SK-N-SH treated with all-trans-retinoic acid at 6 μM for 48 hours (cell line): ENCODE data around the gene SLC39A5.

ENCODE experiments used
- ATAC-seq: fragments of 200-7000 bp; cut with Tn5 transposase; 3 replicates; pipeline ENCODE4 v1.9.1; 2020; ENCODE audit warnings: mild to moderate bottlenecking, moderate library complexity
- ARNTL ChIP-seq: fragments of 450-650 bp; formaldehyde crosslinking; IDR thresholded peaks from 2 replicates; pipeline ENCODE4 v1.5.0; 2020; ENCODE audit warnings: low read depth, mild to moderate bottlenecking, moderate library complexity, borderline replicate concordance
- BACH2 ChIP-seq: fragments of 250-450 bp; sonication (Bioruptor Pico); IDR thresholded peaks from 2 replicates; pipeline ENCODE4 v1.9.0; 2021; ENCODE audit warnings: mild to moderate bottlenecking, borderline replicate concordance
- CREB5 ChIP-seq: fragments of 250-450 bp; sonication (Bioruptor Pico); IDR thresholded peaks from 2 replicates; pipeline ENCODE4 v1.5.1; 2020; ENCODE audit warnings: low read depth, mild to moderate bottlenecking, moderate library complexity
- CSDC2 ChIP-seq: fragments of 250-450 bp; sonication (Bioruptor Pico); IDR thresholded peaks from 2 replicates; pipeline ENCODE4 v1.5.0; 2020; ENCODE audit warnings: mild to moderate bottlenecking, moderate library complexity
- CSRNP3 ChIP-seq: fragments of 250-450 bp; sonication (Bioruptor Pico); IDR thresholded peaks from 2 replicates; pipeline ENCODE4 v1.5.1; 2021; ENCODE audit warnings: mild to moderate bottlenecking, moderate library complexity
- ESRRG ChIP-seq: fragments of 250-450 bp; sonication (Bioruptor Pico); IDR thresholded peaks from 2 replicates; pipeline ENCODE4 v1.6.1; 2021; ENCODE audit warnings: mild to moderate bottlenecking
- GLIS3 ChIP-seq: fragments of 250-450 bp; sonication (Bioruptor Pico); IDR thresholded peaks from 2 replicates; pipeline ENCODE4 v1.5.0; 2020; ENCODE audit warnings: mild to moderate bottlenecking, moderate library complexity
- PATZ1 ChIP-seq: fragments of 250-450 bp; sonication (Bioruptor Pico); IDR thresholded peaks from 2 replicates; pipeline ENCODE4 v1.8.0; 2020; ENCODE audit warnings: mild to moderate bottlenecking, moderate library complexity, borderline replicate concordance
- POU6F1 ChIP-seq: fragments of 250-450 bp; sonication (Bioruptor Pico); IDR thresholded peaks from 2 replicates; pipeline ENCODE4 v1.8.0; 2021; ENCODE audit warnings: low read depth, mild to moderate bottlenecking, moderate library complexity, borderline replicate concordance
- PPARA ChIP-seq: fragments of 250-450 bp; sonication (Bioruptor Pico); IDR thresholded peaks from 2 replicates; pipeline ENCODE4 v1.5.0; 2020; ENCODE audit warnings: mild to moderate bottlenecking, borderline replicate concordance
- RARB ChIP-seq: fragments of 250-450 bp; sonication (Bioruptor Pico); IDR thresholded peaks from 2 replicates; pipeline ENCODE4 v1.8.0; 2021; ENCODE audit warnings: mild to moderate bottlenecking, moderate library complexity
- SNAI2 ChIP-seq: fragments of 250-450 bp; sonication (Bioruptor Pico); IDR thresholded peaks from 2 replicates; pipeline ENCODE4 v1.5.0; 2020; ENCODE audit warnings: mild to moderate bottlenecking, moderate library complexity
- TCF4 ChIP-seq: fragments of 250-450 bp; sonication (Bioruptor Pico); IDR thresholded peaks from 2 replicates; pipeline ENCODE4 v1.8.0; 2021; ENCODE audit warnings: mild to moderate bottlenecking, moderate library complexity, borderline replicate concordance
- TOX ChIP-seq: fragments of 250-450 bp; sonication (Bioruptor Pico); IDR thresholded peaks from 2 replicates; pipeline ENCODE4 v1.8.0; 2021; ENCODE audit warnings: mild to moderate bottlenecking, moderate library complexity, borderline replicate concordance
- TSHZ2 ChIP-seq: fragments of 250-450 bp; sonication (Bioruptor Pico); IDR thresholded peaks from 2 replicates; pipeline ENCODE4 v1.5.0; 2020; ENCODE audit warnings: mild to moderate bottlenecking, moderate library complexity
- ZC3H10 ChIP-seq: fragments of 250-450 bp; sonication (Bioruptor Pico); IDR thresholded peaks from 2 replicates; pipeline ENCODE4 v1.5.1; 2021; ENCODE audit warnings: mild to moderate bottlenecking, moderate library complexity
- ZFP3 ChIP-seq: fragments of 250-450 bp; sonication (Bioruptor Pico); IDR thresholded peaks from 2 replicates; pipeline ENCODE4 v1.5.0; 2020; ENCODE audit warnings: mild to moderate bottlenecking, moderate library complexity
- ZFP30 ChIP-seq: fragments of 450-650 bp; formaldehyde crosslinking; IDR thresholded peaks from 2 replicates; pipeline ENCODE4 v1.5.0; 2022; ENCODE audit warnings: mild to moderate bottlenecking, moderate library complexity
- ZNF565 ChIP-seq: fragments of 450-650 bp; formaldehyde crosslinking; conservative IDR thresholded peaks from 2 replicates; pipeline ENCODE4 v1.5.0; 2020; ENCODE audit warnings: low read depth, mild to moderate bottlenecking, moderate library complexity
- ZNF70 ChIP-seq: fragments of 450-650 bp; formaldehyde crosslinking; IDR thresholded peaks from 2 replicates; pipeline ENCODE4 v1.5.0; 2020; ENCODE audit warnings: mild to moderate bottlenecking, moderate library complexity

The SLC39A5 gene

GRCh38 chr12:56205445-56205844 lies 24.4 kb upstream of the SLC39A5 start:
- ATAC-seq, result peak; percentile 15; the same call in 1 of the 3 replicates
- TF ChIP-seq ZC3H10 (no peak), ZNF70 (no peak), TCF4 (CRISPR knock-in tag) (no peak), CSRNP3 (CRISPR knock-in tag) (no peak), SNAI2 (CRISPR knock-in tag) (no peak), ZNF565 (no peak), GLIS3 (CRISPR knock-in tag) (no peak), BACH2 (CRISPR knock-in tag) (no peak), TSHZ2 (CRISPR knock-in tag) (no peak), PATZ1 (no peak), ZFP30 (CRISPR knock-in tag) (no peak), ARNTL (no peak), TOX (CRISPR knock-in tag) (no peak), ZFP3 (CRISPR knock-in tag) (no peak)

- ATAC-seq, result peak; percentile 77
- TF ChIP-seq BACH2 (CRISPR knock-in tag) (no peak), TOX (CRISPR knock-in tag) (no peak), PPARA (CRISPR knock-in tag) (no peak), SNAI2 (CRISPR knock-in tag) (no peak), GLIS3 (CRISPR knock-in tag) (no peak), TCF4 (CRISPR knock-in tag) (no peak)
Observed at GRCh38 chr12:56206452-56207166, 23.2 kb upstream of the SLC39A5 start.

- ATAC-seq, result no peak
- TF ChIP-seq TSHZ2 (CRISPR knock-in tag) (no peak), RARB (CRISPR knock-in tag) (no peak), ZC3H10 (no peak), POU6F1 (CRISPR knock-in tag) (no peak), ARNTL (no peak), ZFP30 (CRISPR knock-in tag) (no peak), BACH2 (CRISPR knock-in tag) (no peak), TCF4 (CRISPR knock-in tag) (no peak), ZFP3 (CRISPR knock-in tag) (no peak), CREB5 (CRISPR knock-in tag) (no peak), ZNF565 (no peak), GLIS3 (CRISPR knock-in tag) (no peak), CSDC2 (CRISPR knock-in tag) (no peak), SNAI2 (CRISPR knock-in tag) (no peak), TOX (CRISPR knock-in tag) (no peak), CSRNP3 (CRISPR knock-in tag) (no peak), ESRRG (CRISPR knock-in tag) (no peak)
Observed at GRCh38 chr12:56208006-56208405, 21.8 kb upstream of the SLC39A5 start.
